ENCODE results near the gene NPW. TPM values are rescaled to one million over a fixed set of nuclear protein-coding genes. Genes with fewer than 3 reads are reported as not detected.

The NPW gene
- total and polyA plus RNA-seq, 2 experiments from 2014 or later: 3.0 TPM; not detected in 1

DNA sequence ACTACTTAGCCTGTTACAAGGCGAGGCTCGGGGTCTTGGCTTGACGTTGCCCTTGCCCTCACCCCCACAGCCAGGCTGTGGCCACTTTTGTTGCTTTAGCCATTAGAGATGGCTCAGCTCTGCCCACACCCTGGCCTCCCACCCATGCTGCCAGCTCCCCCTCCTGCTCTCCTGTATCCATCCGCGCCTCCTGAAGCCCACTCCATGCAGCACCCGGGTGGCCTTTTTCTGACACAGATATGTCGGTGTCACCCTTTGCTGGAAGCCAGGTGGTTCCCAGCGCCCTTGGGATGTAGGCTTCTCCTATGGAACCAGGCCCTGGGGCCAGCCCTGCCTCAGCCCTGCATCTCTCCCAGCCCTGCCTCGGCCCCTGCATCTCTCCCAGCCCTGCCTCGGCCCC, 37.9 kb downstream of the NPW start:
- 93 to 95% methylated on average over 7 to 10 of the region's 10 CpGs for WGBS, 2 experiments (ENCODE audit: low coverage in 1 of 2, low lambda C conversion rate in 2 of 2, missing lambda C conversion rate in 2 of 2)
- H3K36me3 ChIP-seq (ENCODE audit: low read depth): no peaks in the 10 kb centered on the region
- no peak overlapping the region for H3K9ac ChIP-seq
- no peaks in the 10 kb centered on the region for H3K9me3 ChIP-seq (ENCODE audit: low read depth)
- H3K9me2 ChIP-seq (ENCODE audit: insufficient read depth): no peaks in the 10 kb centered on the region
- DNase-seq: no peak
- no peak overlapping the region for H3K4me2 ChIP-seq (ENCODE audit: unreplicated experiment)
- no peak for TF ChIP-seq EZH2phosphoT487 (IDR thresholded peaks at IDR 0.05; ENCODE audit: insufficient read depth, low read depth)
- TF ChIP-seq EZH2 (IDR thresholded peaks at IDR 0.05; ENCODE audit: insufficient read depth, poor library complexity, severe bottlenecking): no peak
- H3K27me3 ChIP-seq (replicated peaks; ENCODE audit: insufficient read depth): no peaks in the 10 kb centered on the region
- no peaks in the 10 kb centered on the region for H3F3A ChIP-seq (ENCODE audit: insufficient read depth)
- H3K27ac ChIP-seq: no peak overlapping the region
- in situ Hi-C loops (cut with MboI): no loop called here
- no peaks in the 10 kb centered on the region for H3K79me2 ChIP-seq (ENCODE audit: insufficient read depth)
- H2AFZ ChIP-seq: no peak overlapping the region
- H4K20me1 ChIP-seq (ENCODE audit: insufficient read depth): no peaks in the 10 kb centered on the region
- H3K4me3 ChIP-seq: no peak overlapping the region
- no peaks in the 10 kb centered on the region for H3K4me1 ChIP-seq (ENCODE audit: insufficient read depth)

DNA sequence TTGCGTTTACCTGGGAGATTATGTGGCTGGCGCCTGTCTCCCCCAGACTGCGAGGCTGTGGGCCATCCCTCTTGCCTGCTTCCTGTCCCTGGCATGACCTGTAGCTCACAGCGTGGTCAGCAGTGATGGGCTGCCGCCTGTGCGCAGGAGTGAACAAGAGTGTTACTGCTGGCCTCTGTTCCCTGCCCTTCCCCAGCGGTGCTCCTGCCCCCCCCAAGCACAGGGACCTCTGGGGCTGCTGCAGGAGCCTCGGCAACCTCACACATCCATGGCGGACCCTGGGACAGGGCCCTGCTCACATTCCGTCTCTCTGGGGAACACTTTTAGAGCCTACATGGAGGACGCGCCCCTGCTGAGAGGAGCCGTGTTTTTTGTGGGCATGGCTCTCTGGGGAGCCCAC, 38.8 kb downstream of the NPW start:
- no peak overlapping the region for H3K9ac ChIP-seq
- no peak overlapping the region for H3K27ac ChIP-seq
- H3K9me3 ChIP-seq (ENCODE audit: low read depth): no peaks in the 10 kb centered on the region
- H3K4me1 ChIP-seq (ENCODE audit: insufficient read depth): no peaks in the 10 kb centered on the region
- H2AFZ ChIP-seq: no peak overlapping the region
- H3K4me2 ChIP-seq (ENCODE audit: unreplicated experiment): no peak overlapping the region
- in situ Hi-C loops (cut with MboI): no loop called here
- no peaks in the 10 kb centered on the region for H3K9me2 ChIP-seq (ENCODE audit: insufficient read depth)
- 99% methylated on average over 12 to 13 of the region's 13 CpGs for WGBS, 2 experiments (ENCODE audit: low coverage in 1 of 2, low lambda C conversion rate in 2 of 2, missing lambda C conversion rate in 2 of 2)
- no peak overlapping the region for H3K4me3 ChIP-seq
- DNase-seq: no peak
- no peaks in the 10 kb centered on the region for H3K79me2 ChIP-seq (ENCODE audit: insufficient read depth)
- no peaks in the 10 kb centered on the region for H4K20me1 ChIP-seq (ENCODE audit: insufficient read depth)
- H3K36me3 ChIP-seq (ENCODE audit: low read depth): no peaks in the 10 kb centered on the region
- no peak for TF ChIP-seq EZH2 (IDR thresholded peaks at IDR 0.05; ENCODE audit: insufficient read depth, poor library complexity, severe bottlenecking)
- TF ChIP-seq EZH2phosphoT487 (IDR thresholded peaks at IDR 0.05; ENCODE audit: insufficient read depth, low read depth): no peak
- H3F3A ChIP-seq (ENCODE audit: insufficient read depth): no peaks in the 10 kb centered on the region
- no peaks in the 10 kb centered on the region for H3K27me3 ChIP-seq (replicated peaks; ENCODE audit: insufficient read depth)

DNA sequence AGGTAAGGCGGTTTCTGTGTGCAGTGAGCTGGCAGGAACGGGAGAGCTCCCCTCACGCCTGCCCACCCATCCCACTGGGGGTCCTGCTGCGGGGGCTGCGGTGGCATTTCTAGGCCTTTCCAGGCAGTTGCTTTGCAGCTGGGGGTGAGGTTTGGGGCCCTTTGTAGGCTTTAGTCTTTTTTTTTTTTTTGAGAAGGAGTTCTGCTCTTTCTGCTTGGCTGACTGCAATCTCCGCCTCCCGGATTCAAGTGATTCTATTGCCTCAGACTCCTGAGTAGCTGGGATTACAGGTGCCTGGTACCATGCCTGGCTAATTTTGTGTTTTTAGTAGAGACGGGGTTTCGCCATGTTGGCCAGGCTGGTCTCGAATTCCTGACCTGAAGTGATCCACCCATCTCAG, 39.3 kb downstream of the NPW start:
- TF ChIP-seq EZH2phosphoT487 (IDR thresholded peaks at IDR 0.05; ENCODE audit: insufficient read depth, low read depth) (no peak), EZH2 (IDR thresholded peaks at IDR 0.05; ENCODE audit: insufficient read depth, poor library complexity, severe bottlenecking) (no peak)
- no peaks in the 10 kb centered on the region for H3K27me3 ChIP-seq (replicated peaks; ENCODE audit: insufficient read depth)
- WGBS, 2 experiments (ENCODE audit: low coverage in 1 of 2, low lambda C conversion rate in 2 of 2, missing lambda C conversion rate in 2 of 2): 97% methylated on average over 10 of the region's 10 CpGs
- H3K9me3 ChIP-seq (ENCODE audit: low read depth): no peaks in the 10 kb centered on the region
- in situ Hi-C loops (cut with MboI): no loop called here
- no peak for DNase-seq
- H3K4me3 ChIP-seq: no peak overlapping the region
- no peaks in the 10 kb centered on the region for H3K36me3 ChIP-seq (ENCODE audit: low read depth)
- no peaks in the 10 kb centered on the region for H3K79me2 ChIP-seq (ENCODE audit: insufficient read depth)
- H3F3A ChIP-seq (ENCODE audit: insufficient read depth): no peaks in the 10 kb centered on the region
- H3K27ac ChIP-seq: no peak overlapping the region
- H4K20me1 ChIP-seq (ENCODE audit: insufficient read depth): no peaks in the 10 kb centered on the region
- no peak overlapping the region for H3K9ac ChIP-seq
- no peaks in the 10 kb centered on the region for H3K9me2 ChIP-seq (ENCODE audit: insufficient read depth)
- H3K4me1 ChIP-seq (ENCODE audit: insufficient read depth): no peaks in the 10 kb centered on the region
- no peak overlapping the region for H3K4me2 ChIP-seq (ENCODE audit: unreplicated experiment)
- H2AFZ ChIP-seq: no peak overlapping the region

DNA sequence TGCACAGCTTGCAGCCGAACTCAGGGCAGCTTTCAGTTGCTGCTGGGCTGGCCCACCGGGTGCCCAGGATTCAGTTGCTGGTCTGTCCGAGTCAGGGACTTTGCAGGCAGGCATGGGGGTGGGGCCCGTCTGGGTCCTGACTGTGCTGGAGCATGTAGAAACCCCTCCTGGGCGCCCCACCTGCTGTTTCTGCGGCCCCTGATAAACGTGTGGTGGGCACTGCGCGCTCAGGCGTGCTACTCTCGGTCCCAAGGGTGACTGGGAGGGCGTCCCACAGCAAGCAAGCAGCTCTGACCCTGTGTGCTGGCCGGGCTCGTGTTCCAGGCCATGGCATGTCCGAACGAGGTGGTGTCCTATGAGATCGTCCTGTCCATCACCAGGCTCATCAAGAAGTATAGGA, 40.8 kb downstream of the NPW start:
- Histone ChIP-seq H3K79me2 (ENCODE audit: insufficient read depth) (no peaks in the 10 kb centered on the region), H3F3A (ENCODE audit: insufficient read depth) (no peaks in the 10 kb centered on the region), H3K4me3 (no peak overlapping the region), H3K9me2 (ENCODE audit: insufficient read depth) (no peaks in the 10 kb centered on the region), H3K4me2 (ENCODE audit: unreplicated experiment) (no peak overlapping the region), H4K20me1 (ENCODE audit: insufficient read depth) (no peaks in the 10 kb centered on the region), H3K27ac (no peak overlapping the region), H3K36me3 (ENCODE audit: low read depth) (no peaks in the 10 kb centered on the region), H3K27me3 (replicated peaks; ENCODE audit: insufficient read depth) (no peaks in the 10 kb centered on the region), H3K9me3 (ENCODE audit: low read depth) (no peaks in the 10 kb centered on the region), H3K4me1 (ENCODE audit: insufficient read depth) (no peaks in the 10 kb centered on the region), H3K9ac (no peak overlapping the region), H2AFZ (no peak overlapping the region)
- WGBS, 2 experiments (ENCODE audit: low coverage in 1 of 2, low lambda C conversion rate in 2 of 2, missing lambda C conversion rate in 2 of 2): 91 to 92% methylated on average over 17 of the region's 17 CpGs
- in situ Hi-C loops (cut with MboI): no loop called here
- TF ChIP-seq EZH2phosphoT487 (IDR thresholded peaks at IDR 0.05; ENCODE audit: insufficient read depth, low read depth): no peak
- no peak for TF ChIP-seq EZH2 (IDR thresholded peaks at IDR 0.05; ENCODE audit: insufficient read depth, poor library complexity, severe bottlenecking)
- no peak for DNase-seq

DNA sequence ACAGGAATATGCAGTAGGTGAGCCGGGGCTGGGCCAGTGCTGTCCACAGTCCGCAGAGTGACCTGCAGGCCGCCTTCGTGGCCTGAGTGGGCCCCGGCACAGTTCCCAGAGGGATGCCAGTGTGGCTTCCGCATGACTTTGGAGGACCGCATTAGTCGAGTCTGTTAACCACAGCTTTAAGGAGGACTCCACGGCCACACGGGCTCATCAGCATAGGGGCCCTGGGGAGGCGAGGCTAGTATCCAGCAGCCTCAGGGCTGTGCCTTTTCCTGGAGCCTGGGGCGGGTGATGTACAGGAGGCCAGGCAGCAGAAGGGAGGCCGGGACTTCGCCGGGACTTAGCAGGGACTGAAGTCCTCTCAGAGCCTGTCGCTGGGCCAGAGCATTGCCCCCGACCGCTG, 41.4 kb downstream of the NPW start:
- 91 to 92% methylated on average over 18 of the region's 18 CpGs for WGBS, 2 experiments (ENCODE audit: low coverage in 1 of 2, low lambda C conversion rate in 2 of 2, missing lambda C conversion rate in 2 of 2)
- no peak for TF ChIP-seq EZH2phosphoT487 (IDR thresholded peaks at IDR 0.05; ENCODE audit: insufficient read depth, low read depth)
- no peak for TF ChIP-seq EZH2 (IDR thresholded peaks at IDR 0.05; ENCODE audit: insufficient read depth, poor library complexity, severe bottlenecking)
- Histone ChIP-seq H3K9ac (no peak overlapping the region), H3K4me2 (ENCODE audit: unreplicated experiment) (no peak overlapping the region), H3K9me2 (ENCODE audit: insufficient read depth) (no peaks in the 10 kb centered on the region), H2AFZ (no peak overlapping the region), H3K36me3 (ENCODE audit: low read depth) (peaks cover under 1% of the 10 kb centered on the region; the same call in 1 of the 2 replicates), H3K9me3 (ENCODE audit: low read depth) (no peaks in the 10 kb centered on the region), H3K4me3 (no peak overlapping the region), H3K27ac (no peak overlapping the region), H3F3A (ENCODE audit: insufficient read depth) (no peaks in the 10 kb centered on the region), H3K4me1 (ENCODE audit: insufficient read depth) (no peaks in the 10 kb centered on the region), H4K20me1 (ENCODE audit: insufficient read depth) (no peaks in the 10 kb centered on the region), H3K27me3 (replicated peaks; ENCODE audit: insufficient read depth) (no peaks in the 10 kb centered on the region), H3K79me2 (ENCODE audit: insufficient read depth) (no peaks in the 10 kb centered on the region)
- in situ Hi-C loops (cut with MboI): no loop called here
- DNase-seq: no peak

All from GM23248 (cell line).